CD4-positive, alpha-beta T cell treated with Interleukin-1 beta for 1 hour (primary cell): Measurements from ENCODE around the gene CLMN.

ENCODE experiments used
- DNase-seq, 2 donors: peaks; one replicate each; pipeline ENCODE4 v3.0.0-alpha.2; 2020 to 2022

CLMN gene

GRCh38 chr14:95258754-95259593 is 60.7 kb downstream of the CLMN start:
- DNase-seq, result no peak

- no peak for DNase-seq
Measured at GRCh38 chr14:95258156-95258555, 61.6 kb downstream of the CLMN start.

GRCh38 chr14:95257521-95257920 is 62.2 kb downstream of the CLMN start:
- DNase-seq, result no peak

GRCh38 chr14:95256776-95257060 is 63.0 kb downstream of the CLMN start:
- DNase-seq, result no peak

GRCh38 chr14:95256002-95256775 is 63.5 kb downstream of the CLMN start:
- no peak for DNase-seq

- DNase-seq, result peak in 1 of 2 donors; percentile 49
Measured at GRCh38 chr14:95255487-95255886, 64.2 kb downstream of the CLMN start.

GRCh38 chr14:95255013-95255412 is 64.7 kb downstream of the CLMN start:
- no peak for DNase-seq

- DNase-seq, result no peak
Measured at GRCh38 chr14:95254288-95254687, 65.4 kb downstream of the CLMN start.

GRCh38 chr14:95253039-95253630 is 66.6 kb downstream of the CLMN start:
- no peak for DNase-seq

GRCh38 chr14:95252219-95252618 is 67.5 kb downstream of the CLMN start:
- DNase-seq, result no peak

GRCh38 chr14:95250936-95251335 is 68.8 kb downstream of the CLMN start:
- no peak for DNase-seq

- no peak for DNase-seq
Measured at GRCh38 chr14:95250140-95250769, 69.5 kb downstream of the CLMN start.

- no peak for DNase-seq
Measured at GRCh38 chr14:95248432-95248831, 71.3 kb downstream of the CLMN start.

- no peak for DNase-seq
Measured at GRCh38 chr14:95246870-95247269, 72.8 kb downstream of the CLMN start.

GRCh38 chr14:95245334-95245733 is 74.4 kb downstream of the CLMN start:
- no peak for DNase-seq

- DNase-seq, result no peak
Measured at GRCh38 chr14:95244587-95244986, 75.1 kb downstream of the CLMN start.

- no peak for DNase-seq
Measured at GRCh38 chr14:95242870-95243269, 76.8 kb downstream of the CLMN start.

- no peak for DNase-seq
Measured at GRCh38 chr14:95240859-95241813, 78.6 kb downstream of the CLMN start.

- DNase-seq, result no peak
Measured at GRCh38 chr14:95238487-95239298, 81.0 kb downstream of the CLMN start.

- no peak for DNase-seq
Measured at GRCh38 chr14:95237958-95238340, 81.8 kb downstream of the CLMN start.
